Thyroid gland (tissue), 4 donors: Measurements from ENCODE around the gene ATP7B.

Experiments
- POLR2A ChIP-seq, 2 donors: fragments of 450-650 bp; IDR thresholded peaks; one replicate each; pipeline ENCODE4 v1.6.1; 2017; ENCODE audit warnings: antibody characterized with exemption in 2 of 2, mild to moderate bottlenecking in 2 of 2, moderate library complexity in 1 of 2
- TF ChIP-seq, protein P1 (sequence below), 6 experiments: fragments of 200-600 bp in 3 of 6; fragments of 450-650 bp in 3 of 6; sonication (generic) in 3 of 6; IDR thresholded peaks; one replicate each; pipeline ENCODE4 v1.5.1; 2016 to 2019; ENCODE audit warnings: antibody characterized with exemption in 6 of 6, mild to moderate bottlenecking in 2 of 6, inconsistent platforms in 1 of 6, moderate library complexity in 1 of 6

DNA sequence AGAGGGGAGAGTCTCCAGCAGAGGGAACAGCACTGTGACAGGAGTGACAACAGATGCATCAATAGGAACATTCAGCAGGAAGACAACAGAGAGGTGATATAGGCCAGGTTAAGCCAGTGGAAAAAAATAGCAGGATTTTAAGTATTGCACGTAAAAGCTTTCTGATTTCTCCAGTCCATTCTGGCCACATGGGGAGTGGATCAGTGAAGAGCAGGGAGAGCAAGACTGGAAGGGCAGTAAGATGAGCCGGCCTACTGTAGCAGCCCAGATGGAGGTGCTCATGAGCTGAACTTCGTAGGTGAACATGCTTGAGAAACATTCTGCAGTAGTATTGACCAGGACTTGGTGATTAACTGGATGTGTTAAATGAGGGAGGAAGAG, 15.0 kb upstream of the ATP7B start:
- TF ChIP-seq, protein P1, sequence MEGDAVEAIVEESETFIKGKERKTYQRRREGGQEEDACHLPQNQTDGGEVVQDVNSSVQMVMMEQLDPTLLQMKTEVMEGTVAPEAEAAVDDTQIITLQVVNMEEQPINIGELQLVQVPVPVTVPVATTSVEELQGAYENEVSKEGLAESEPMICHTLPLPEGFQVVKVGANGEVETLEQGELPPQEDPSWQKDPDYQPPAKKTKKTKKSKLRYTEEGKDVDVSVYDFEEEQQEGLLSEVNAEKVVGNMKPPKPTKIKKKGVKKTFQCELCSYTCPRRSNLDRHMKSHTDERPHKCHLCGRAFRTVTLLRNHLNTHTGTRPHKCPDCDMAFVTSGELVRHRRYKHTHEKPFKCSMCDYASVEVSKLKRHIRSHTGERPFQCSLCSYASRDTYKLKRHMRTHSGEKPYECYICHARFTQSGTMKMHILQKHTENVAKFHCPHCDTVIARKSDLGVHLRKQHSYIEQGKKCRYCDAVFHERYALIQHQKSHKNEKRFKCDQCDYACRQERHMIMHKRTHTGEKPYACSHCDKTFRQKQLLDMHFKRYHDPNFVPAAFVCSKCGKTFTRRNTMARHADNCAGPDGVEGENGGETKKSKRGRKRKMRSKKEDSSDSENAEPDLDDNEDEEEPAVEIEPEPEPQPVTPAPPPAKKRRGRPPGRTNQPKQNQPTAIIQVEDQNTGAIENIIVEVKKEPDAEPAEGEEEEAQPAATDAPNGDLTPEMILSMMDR (IDR thresholded peaks at IDR 0.05), result no peak
- no peak for TF ChIP-seq POLR2A (IDR thresholded peaks at IDR 0.05)
